A172 (cell line): ENCODE data around the gene GRPR. TPM values are rescaled to one million over a fixed set of nuclear protein-coding genes. Genes with fewer than 3 reads are reported as not detected.
A peak's percentile ranks its signal among the peaks of the same experiment; 100 is the strongest.
"Not testable (repeated sequence)": the region's sequence is repeated elsewhere in the genome, so short reads cannot be mapped to it uniquely, and the experiment has no call there.

Experiments
- DNase-seq: peaks from one replicate; pipeline ENCODE4 v3.0.0-alpha.2; 2015; ENCODE audit warnings: low spot score
- total RNA-seq: library from RNA; depleted of rRNA; stranded (reverse); fragments of >200 nt; shearing (Covaris generic); gene quantifications from 2 replicates; pipeline ENCODE4 v1.2.3, GENCODE V29; 2014; rRNA removed

GRPR gene
- total RNA-seq, 1 experiment from 2014 or later, result 1.2 TPM

DNA sequence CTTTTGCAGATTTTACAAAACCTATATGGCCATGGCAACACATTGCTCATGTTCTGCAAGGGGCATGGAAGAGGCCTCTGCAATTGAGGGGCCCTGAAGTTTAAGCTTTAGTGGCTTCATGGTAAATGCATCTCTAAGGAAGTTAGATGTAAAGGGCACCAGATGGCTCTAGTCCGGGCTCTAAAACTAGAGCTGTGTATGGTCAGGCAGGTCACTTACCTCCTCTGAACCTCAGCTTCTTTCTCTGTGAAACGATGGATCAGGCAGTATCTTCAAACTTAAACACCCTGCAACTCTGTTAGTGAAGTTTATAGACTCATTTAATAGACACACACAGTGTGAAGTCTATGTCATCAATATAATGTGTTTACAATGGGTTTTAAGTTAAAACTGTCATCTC lies 53.9 kb downstream of the GRPR start:
- no peak for DNase-seq

DNA sequence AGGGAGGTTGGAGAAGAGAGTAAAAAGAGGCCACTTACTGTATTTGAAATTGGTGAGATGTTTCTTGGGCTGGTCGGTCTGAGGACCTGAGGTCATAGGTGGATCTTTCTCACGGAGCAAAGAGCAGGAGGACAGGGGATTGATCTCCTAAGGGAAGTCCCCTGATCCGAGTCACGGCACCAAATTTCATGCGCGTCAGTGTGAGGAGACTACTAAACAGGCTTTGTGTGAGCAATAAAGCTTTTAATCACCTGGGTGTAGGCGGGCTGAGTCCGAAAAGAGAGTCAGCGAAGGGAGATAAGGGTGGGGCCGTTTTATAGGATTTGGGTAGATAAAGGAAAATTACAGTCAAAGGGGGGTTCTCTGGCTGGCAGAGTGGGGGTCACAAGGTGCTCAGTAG lies 60.5 kb downstream of the GRPR start:
- DNase-seq, result not testable (repeated sequence)

DNA sequence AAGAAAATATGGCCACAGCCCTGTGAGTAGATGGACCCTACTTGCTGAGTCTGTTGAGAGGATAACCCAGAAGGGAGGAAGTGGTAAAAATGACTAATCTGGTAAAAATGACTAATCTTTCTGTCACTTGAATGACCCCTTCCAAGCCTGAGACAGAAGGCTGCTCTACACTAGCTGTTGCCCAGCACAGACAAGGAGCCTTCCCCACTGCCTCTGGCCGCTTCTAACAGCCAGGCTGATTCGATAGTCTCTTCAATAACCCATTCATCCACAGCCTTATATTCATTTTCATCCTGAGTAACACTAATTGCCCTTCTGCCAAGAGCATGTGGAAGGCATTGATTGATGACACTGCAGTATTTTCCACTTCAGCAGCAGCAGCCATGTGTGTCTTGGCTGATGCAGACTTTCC lies 62.4 kb downstream of the GRPR start:
- peak; percentile 97 for DNase-seq

DNA sequence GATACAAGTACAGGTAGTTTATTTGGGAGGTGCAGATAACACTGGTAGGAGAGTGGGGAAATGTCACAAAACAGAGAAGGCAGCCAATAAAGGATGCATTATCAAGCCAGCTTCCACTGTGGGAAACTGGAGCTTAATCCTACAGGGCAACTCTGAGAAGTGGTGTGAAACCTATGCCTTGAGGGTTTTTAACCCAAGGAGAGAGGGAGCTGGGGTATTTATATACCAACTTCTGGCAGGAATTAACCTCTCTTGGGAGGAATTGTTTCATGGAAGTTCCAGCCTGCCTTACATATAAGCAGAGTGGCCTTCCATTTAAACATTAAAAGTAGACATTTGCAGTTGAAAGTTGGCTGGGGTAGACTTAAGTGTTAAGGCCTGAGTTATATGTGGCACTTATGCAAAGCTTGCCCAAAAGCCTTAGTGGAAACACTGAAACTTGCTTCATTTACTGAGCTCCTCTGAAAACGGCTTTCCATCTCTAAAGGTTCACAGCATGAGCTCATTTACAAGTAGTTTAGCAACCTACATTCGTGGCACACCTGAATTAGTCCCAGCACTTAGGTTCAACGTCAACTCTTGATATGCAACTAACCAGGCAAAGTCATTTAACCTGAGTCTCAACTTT lies 63.1 kb downstream of the GRPR start:
- no peak for DNase-seq

DNA sequence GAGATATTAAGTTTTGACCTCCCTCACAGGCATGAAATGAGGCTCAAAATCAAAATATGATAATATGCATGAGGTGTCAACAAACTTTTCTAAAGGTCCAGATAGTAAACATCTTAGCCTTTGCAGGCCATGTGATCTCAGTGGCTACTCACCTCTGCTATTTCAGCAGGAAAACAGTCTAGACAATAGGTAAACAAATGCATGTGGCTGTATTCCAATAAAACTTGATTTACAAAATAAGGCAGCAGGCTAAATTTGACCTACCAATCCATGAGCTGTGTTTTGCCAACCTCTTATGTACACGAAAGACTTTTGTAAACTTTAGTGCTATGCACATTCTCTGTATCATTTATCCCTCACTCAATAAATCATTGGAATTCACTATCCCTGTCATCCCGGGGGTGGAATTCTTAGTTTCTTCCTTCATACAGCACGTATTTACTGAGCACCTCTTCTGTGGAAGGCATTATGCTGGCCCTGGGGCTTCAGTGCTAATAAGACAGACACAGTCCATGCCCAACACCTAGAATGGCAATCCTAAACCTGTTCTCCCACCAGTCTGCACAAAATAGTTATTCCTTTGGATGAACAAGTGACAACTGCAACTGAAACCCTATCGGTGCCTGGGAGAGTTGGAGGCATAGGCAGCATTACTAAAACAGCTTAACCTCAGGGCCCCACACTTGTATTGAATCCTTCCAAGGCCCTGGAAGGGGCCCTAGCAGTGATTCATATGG lies 63.8 kb downstream of the GRPR start:
- no peak for DNase-seq

DNA sequence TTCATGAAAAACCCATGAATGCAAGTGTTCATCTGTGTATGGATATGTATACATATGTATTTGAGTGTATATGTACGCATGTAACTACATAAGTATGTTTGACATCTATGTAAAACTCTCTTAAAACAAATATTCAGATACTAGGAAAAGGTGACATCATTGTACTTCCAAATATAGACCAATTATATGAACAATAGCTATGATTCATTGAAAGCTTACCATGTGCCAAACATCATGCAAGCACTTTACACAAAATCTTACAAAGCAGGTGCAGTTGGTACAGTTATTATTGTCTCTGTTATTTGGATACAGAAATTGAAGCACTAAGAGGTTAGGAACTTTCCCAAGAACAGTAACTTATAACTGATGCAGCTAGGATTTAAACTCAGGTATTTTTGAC lies 65.3 kb downstream of the GRPR start:
- DNase-seq, result peak; percentile 24

DNA sequence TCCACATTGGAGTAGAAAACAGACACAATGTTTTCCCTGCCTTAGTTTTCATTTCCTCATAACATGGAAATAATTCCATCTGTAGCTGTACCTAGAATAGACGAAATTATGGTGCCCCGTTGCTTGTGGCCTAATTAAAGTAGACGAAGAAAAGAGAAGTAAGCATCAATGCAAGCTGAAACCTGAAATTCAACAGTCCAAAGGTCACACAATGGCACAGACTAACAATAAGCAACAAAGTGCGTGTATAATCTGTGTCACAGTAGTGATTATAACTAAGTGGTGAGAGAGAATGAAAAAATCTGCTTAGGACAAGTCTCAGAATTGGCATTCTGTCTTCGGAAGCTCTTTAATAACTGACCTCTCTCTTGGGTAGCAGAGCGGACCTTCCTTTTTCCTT lies 68.2 kb downstream of the GRPR start:
- no peak for DNase-seq

DNA sequence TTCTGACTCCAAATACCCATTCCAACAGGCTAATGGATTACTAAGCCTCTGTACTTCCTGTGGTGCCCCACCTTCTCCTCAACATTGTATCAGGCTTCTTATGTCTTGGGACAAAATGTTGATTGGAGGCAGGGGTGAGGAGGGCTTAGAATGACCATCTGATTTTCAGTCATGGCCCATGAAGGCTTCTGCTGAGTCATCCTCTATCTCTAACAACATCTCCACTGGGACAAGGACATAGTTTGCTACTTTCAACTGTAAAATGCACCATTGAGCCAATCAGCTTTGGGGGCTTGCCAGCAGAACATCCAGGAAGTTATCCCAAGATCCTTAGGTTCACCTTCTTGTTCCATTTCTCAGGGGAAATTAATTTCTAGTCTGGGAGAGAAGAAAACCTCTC lies 73.5 kb downstream of the GRPR start:
- DNase-seq, result peak; percentile 28

DNA sequence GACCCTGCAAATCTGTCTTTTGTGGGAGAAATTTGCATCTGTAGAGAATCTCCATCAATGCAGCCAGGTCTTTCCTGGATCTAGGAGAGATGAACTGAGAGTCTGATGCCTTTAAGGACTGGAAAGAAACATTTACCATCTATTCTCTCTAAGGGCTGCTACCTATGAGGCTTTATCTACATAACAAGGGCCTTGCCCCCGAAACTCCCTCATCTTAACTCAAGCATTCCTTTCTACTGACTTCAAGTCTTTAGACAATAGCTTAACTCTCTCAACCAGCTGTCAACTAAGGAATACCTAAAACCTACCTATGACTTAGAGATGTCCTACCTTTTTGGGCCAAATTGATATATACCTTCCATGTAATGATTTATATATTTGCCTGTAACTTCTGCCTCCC lies 76.0 kb downstream of the GRPR start:
- DNase-seq, result no peak

DNA sequence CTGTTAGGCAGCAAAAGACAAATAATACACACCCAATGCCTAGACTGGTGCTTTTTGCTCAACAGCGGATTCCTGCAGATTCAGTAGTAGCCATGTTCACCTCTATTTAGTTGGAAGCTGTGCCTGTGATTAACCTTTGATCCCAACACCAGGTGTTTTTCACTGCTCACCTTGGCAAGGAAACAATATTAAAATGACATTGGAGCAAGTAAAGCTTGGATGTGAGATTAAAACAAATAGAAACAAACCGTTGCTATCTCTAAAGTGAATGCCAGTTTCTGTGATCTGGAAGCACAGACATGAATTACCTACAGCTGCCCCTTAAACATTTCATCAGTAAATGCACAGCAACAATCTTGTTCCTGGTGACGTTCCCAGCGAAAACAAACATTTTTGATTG lies 79.6 kb downstream of the GRPR start:
- no peak for DNase-seq

Other genes starting within 250 kb of the GRPR start
- 0.55 TPM in 1 of 2 replicates, not detected in the other for gene MAGEB17, start 43.9 kb downstream of the GRPR start, total RNA-seq